Dedifferentiated amniotic fluid mesenchymal stem cell (primary cell): ENCODE data around the gene CADM1.

Experiments used
- DNase-seq: peaks from one replicate; pipeline ENCODE4 v3.0.0-alpha.2; 2016; ENCODE audit errors: extremely low spot score

The CADM1 gene

GRCh38 chr11:115444542-115444941 lies 59.7 kb downstream of the CADM1 start:
- no peak for DNase-seq

GRCh38 chr11:115439969-115440540 lies 64.2 kb downstream of the CADM1 start:
- no peak for DNase-seq

- no peak for DNase-seq
Observed at GRCh38 chr11:115439385-115439784, 64.8 kb downstream of the CADM1 start.

GRCh38 chr11:115437902-115438575 lies 66.2 kb downstream of the CADM1 start:
- DNase-seq = no peak

- no peak for DNase-seq
Observed at GRCh38 chr11:115430345-115430744, 73.9 kb downstream of the CADM1 start.

- DNase-seq = no peak
Observed at GRCh38 chr11:115428306-115428705, 75.9 kb downstream of the CADM1 start.

GRCh38 chr11:115425816-115426215 lies 78.4 kb downstream of the CADM1 start:
- DNase-seq = no peak

GRCh38 chr11:115425250-115425649 lies 79.0 kb downstream of the CADM1 start:
- DNase-seq = no peak

GRCh38 chr11:115423728-115424459 lies 80.3 kb downstream of the CADM1 start:
- DNase-seq = no peak

GRCh38 chr11:115421992-115422689 lies 82.1 kb downstream of the CADM1 start:
- DNase-seq = no peak

- no peak for DNase-seq
Observed at GRCh38 chr11:115421352-115421991, 82.7 kb downstream of the CADM1 start.

GRCh38 chr11:115420505-115420904 lies 83.7 kb downstream of the CADM1 start:
- DNase-seq = no peak

- DNase-seq = no peak
Observed at GRCh38 chr11:115418626-115419025, 85.6 kb downstream of the CADM1 start.

GRCh38 chr11:115418081-115418480 lies 86.1 kb downstream of the CADM1 start:
- DNase-seq = no peak

- no peak for DNase-seq
Observed at GRCh38 chr11:115411120-115411519, 93.1 kb downstream of the CADM1 start.

- no peak for DNase-seq
Observed at GRCh38 chr11:115409691-115410220, 94.5 kb downstream of the CADM1 start.

- DNase-seq = no peak
Observed at GRCh38 chr11:115409116-115409670, 95.0 kb downstream of the CADM1 start.

- DNase-seq = no peak
Observed at GRCh38 chr11:115408036-115408921, 95.9 kb downstream of the CADM1 start.

GRCh38 chr11:115407496-115407895 lies 96.7 kb downstream of the CADM1 start:
- no peak for DNase-seq

GRCh38 chr11:115406404-115406803 lies 97.8 kb downstream of the CADM1 start:
- DNase-seq = no peak
